Activated CD4-positive, alpha-beta T cell treated with anti-CD3 and anti-CD28 coated beads, Interleukin-2, Interleukin-4, amounts not matched to agents 100 ng/mL and 50 ng/mL, durations not matched to agents 16 hours and 8 hours (primary cell): ENCODE measurements around the gene TBX4.

Experiments used
- DNase-seq: peaks from one replicate; pipeline ENCODE4 v3.0.0-alpha.2; 2020; ENCODE audit warnings: low spot score

The TBX4 gene

GRCh38 chr17:61452301-61453290, at the start of gene TBX4:
TSS of gene TBX4 (plus strand) at chr17:61452422. CDS start at chr17:61456491, 4,069 bp downstream.
- DNase-seq = no peak

- DNase-seq = no peak
Observed at GRCh38 chr17:61402978-61403800, 49.0 kb upstream of the TBX4 start.

- no peak for DNase-seq
Observed at GRCh38 chr17:61403801-61404662, 48.2 kb upstream of the TBX4 start.

GRCh38 chr17:61404663-61404912, 47.6 kb upstream of the TBX4 start:
- no peak for DNase-seq

- DNase-seq = no peak
Observed at GRCh38 chr17:61404913-61405685, 47.1 kb upstream of the TBX4 start.

GRCh38 chr17:61405686-61406536, 46.3 kb upstream of the TBX4 start:
- DNase-seq = no peak

- no peak for DNase-seq
Observed at GRCh38 chr17:61406537-61406845, 45.7 kb upstream of the TBX4 start.

- DNase-seq = no peak
Observed at GRCh38 chr17:61406971-61407911, 45.0 kb upstream of the TBX4 start.

- DNase-seq = no peak
Observed at GRCh38 chr17:61408151-61409041, 43.8 kb upstream of the TBX4 start.

- peak; percentile 23 for DNase-seq
Observed at GRCh38 chr17:61409301-61410112, 42.7 kb upstream of the TBX4 start.

- peak; percentile 68 for DNase-seq
Observed at GRCh38 chr17:61410141-61411010, 41.8 kb upstream of the TBX4 start.

- DNase-seq = no peak
Observed at GRCh38 chr17:61411011-61411260, 41.3 kb upstream of the TBX4 start.

GRCh38 chr17:61411261-61412142, 40.7 kb upstream of the TBX4 start:
- DNase-seq = no peak

- peak; percentile 64 for DNase-seq
Observed at GRCh38 chr17:61412143-61412859, 39.9 kb upstream of the TBX4 start.
